GM20000 (cell line): ENCODE measurements around the gene LGALS8.
"Not testable (repeated sequence)": the region's sequence is repeated elsewhere in the genome, so short reads cannot be mapped to it uniquely, and the experiment has no call there.

Experiments used
- DNase-seq: peaks from one replicate; pipeline ENCODE4 v3.0.0; 2012; ENCODE audit warnings: low spot score
- TF ChIP-seq, protein P1 (sequence below): IDR thresholded peaks from 2 replicates; pipeline ENCODE4 v1.5.1; 2012; ENCODE audit warnings: mild to moderate bottlenecking, control low read depth; ENCODE audit errors: extremely low read depth, missing control alignments

LGALS8 gene

DNA sequence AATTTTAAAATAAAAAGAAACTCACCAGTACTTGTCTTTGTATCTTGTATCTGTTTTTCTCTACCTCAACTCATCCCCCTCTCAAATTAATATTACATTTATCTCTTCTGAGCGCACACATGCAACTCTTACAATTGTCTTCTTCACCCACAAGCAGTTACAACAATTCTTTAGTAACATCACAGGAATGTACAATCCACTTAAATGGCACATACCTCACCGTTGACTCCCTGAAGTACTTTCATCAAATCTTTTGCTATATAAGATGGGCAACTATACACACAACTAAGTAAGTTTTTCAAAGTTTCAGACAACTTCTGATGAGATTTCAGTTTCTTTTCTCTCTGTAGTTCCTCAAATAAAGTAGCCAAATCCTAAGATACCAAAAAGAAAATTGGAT is 52.2 kb downstream of the LGALS8 start:
- TF ChIP-seq, protein P1, sequence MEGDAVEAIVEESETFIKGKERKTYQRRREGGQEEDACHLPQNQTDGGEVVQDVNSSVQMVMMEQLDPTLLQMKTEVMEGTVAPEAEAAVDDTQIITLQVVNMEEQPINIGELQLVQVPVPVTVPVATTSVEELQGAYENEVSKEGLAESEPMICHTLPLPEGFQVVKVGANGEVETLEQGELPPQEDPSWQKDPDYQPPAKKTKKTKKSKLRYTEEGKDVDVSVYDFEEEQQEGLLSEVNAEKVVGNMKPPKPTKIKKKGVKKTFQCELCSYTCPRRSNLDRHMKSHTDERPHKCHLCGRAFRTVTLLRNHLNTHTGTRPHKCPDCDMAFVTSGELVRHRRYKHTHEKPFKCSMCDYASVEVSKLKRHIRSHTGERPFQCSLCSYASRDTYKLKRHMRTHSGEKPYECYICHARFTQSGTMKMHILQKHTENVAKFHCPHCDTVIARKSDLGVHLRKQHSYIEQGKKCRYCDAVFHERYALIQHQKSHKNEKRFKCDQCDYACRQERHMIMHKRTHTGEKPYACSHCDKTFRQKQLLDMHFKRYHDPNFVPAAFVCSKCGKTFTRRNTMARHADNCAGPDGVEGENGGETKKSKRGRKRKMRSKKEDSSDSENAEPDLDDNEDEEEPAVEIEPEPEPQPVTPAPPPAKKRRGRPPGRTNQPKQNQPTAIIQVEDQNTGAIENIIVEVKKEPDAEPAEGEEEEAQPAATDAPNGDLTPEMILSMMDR = no peak
- no peak for DNase-seq

GRCh38 chr1:236577041-236577440 is 53.3 kb downstream of the LGALS8 start:
- not testable (repeated sequence) for DNase-seq

- TF ChIP-seq, protein P1 = no peak
Measured at GRCh38 chr1:236578661-236579060, 54.9 kb downstream of the LGALS8 start.

GRCh38 chr1:236580404-236580803 is 56.6 kb downstream of the LGALS8 start:
- DNase-seq = not testable (repeated sequence)

More at GRCh38 chr1:236578661-236579060, 54.9 kb downstream of the LGALS8 start:
- DNase-seq = no peak

DNA sequence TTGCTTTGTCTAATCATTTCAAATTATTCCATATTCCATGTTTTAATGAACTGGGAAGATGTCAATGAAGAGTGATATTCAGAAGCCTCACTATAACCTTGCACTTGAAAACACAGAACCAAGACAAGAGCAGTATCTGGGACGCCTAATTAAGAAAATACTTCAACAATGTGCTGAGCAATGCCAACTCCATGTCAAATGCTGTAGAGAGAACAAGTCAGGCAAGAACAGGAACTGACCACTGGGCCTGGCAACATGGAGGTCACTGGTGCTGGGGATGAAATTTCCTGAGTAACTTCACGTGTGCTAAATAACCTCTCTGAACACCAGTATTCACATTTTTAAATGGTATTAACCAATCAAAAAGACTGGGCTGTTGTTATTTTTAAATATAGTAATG is 57.7 kb downstream of the LGALS8 start:
- no peak for DNase-seq
- TF ChIP-seq, protein P1 = no peak

GRCh38 chr1:236589531-236589930 is 65.7 kb downstream of the LGALS8 start:
- no peak for DNase-seq
- TF ChIP-seq, protein P1 = no peak

DNA sequence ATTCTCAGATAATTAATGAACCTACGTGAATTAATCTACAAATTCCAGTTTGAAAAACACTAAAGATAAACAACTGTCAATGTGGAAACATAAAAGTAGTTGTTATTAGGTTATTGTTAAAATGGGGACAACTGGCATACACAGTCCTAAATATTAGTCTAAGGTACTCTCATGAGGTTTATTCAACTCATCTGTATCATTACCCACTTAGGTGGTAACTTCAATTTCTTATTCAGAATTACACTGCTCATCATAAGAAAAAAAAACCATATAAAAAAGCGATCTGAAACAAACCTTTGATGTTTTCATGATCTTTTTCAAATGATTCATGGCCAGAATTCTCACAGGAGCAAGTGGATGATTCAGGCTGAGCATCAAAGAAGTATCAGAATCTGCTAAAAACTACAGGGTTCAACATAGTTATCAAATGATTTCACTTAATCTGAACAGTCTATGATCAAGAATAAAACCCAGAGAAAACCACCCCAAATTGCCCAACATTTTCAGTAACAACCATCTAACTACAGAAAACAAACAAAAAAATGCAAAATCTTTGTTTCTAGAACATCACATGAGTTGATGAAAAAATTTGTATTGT is 66.9 kb downstream of the LGALS8 start:
- DNase-seq = no peak

DNA sequence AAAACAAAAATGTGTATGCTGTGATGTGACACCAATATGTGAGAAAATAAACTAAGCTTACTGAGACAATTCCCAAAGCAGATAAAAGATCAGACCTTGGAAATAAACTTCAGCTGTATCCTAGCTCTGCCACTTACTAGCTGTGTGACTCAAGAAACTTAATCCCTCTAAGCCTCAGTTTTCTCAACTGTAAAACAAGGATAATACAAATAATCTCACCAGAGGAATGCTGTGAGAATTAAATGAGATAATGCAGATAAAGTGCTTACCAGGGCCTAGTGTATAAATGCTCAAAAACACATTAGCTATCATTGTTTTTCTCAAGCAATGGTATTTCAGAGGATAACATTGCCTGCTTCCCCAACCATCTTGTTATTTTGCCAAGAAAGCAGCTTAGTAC is 78.4 kb downstream of the LGALS8 start:
- TF ChIP-seq, protein P1 = no peak

More for the DNA sequence above, 66.9 kb downstream of the LGALS8 start:
- TF ChIP-seq, protein P1 = no peak

More for the DNA sequence above, 78.4 kb downstream of the LGALS8 start:
- no peak for DNase-seq
